Neural crest cell (in vitro differentiated cells): Measurements from ENCODE around the gene HOXB5. TPM values are rescaled to one million over a fixed set of nuclear protein-coding genes. Genes with fewer than 3 reads are reported as not detected.

Experiments
- DNase-seq: peaks from one replicate; pipeline ENCODE4 v3.0.0; 2021; ENCODE audit warnings: low read depth, mixed read lengths, low spot score
- H3K27ac Mint-ChIP-seq: one replicate; pipeline ENCODE4 v1.8.0; 2021; ENCODE audit warnings: mild to moderate bottlenecking, mixed read lengths; ENCODE audit not compliant: unreplicated experiment
- H3K27me3 Mint-ChIP-seq: 2 replicates; pipeline ENCODE4 v1.8.0; 2021; ENCODE audit warnings: low read depth, mild to moderate bottlenecking, mixed read lengths
- H3K36me3 Mint-ChIP-seq: 2 replicates; pipeline ENCODE4 v1.8.0; 2021; ENCODE audit warnings: low read depth, mild to moderate bottlenecking, mixed read lengths
- H3K4me1 Mint-ChIP-seq: 2 replicates; pipeline ENCODE4 v1.8.0; 2021; ENCODE audit warnings: mixed read lengths
- H3K4me3 Mint-ChIP-seq: one replicate; pipeline ENCODE4 v1.8.0; 2021; ENCODE audit warnings: mild to moderate bottlenecking, mixed read lengths
- H3K9me3 Mint-ChIP-seq: 2 replicates; pipeline ENCODE4 v1.8.0; 2021; ENCODE audit warnings: mixed read lengths
- CTCF ChIP-seq: fragments of 200-600 bp; sonication (generic); conservative IDR thresholded peaks from 2 replicates; pipeline ENCODE4 v1.5.0; 2021; ENCODE audit warnings: antibody characterized with exemption, mild to moderate bottlenecking
- total RNA-seq: library from RNA; stranded (reverse); gene quantifications from 2 replicates; pipeline ENCODE4 v1.2.1, GENCODE V29; 2021

Gene HOXB5
- total RNA-seq, 1 donor from 2014 or later, result 2.6 TPM

DNA sequence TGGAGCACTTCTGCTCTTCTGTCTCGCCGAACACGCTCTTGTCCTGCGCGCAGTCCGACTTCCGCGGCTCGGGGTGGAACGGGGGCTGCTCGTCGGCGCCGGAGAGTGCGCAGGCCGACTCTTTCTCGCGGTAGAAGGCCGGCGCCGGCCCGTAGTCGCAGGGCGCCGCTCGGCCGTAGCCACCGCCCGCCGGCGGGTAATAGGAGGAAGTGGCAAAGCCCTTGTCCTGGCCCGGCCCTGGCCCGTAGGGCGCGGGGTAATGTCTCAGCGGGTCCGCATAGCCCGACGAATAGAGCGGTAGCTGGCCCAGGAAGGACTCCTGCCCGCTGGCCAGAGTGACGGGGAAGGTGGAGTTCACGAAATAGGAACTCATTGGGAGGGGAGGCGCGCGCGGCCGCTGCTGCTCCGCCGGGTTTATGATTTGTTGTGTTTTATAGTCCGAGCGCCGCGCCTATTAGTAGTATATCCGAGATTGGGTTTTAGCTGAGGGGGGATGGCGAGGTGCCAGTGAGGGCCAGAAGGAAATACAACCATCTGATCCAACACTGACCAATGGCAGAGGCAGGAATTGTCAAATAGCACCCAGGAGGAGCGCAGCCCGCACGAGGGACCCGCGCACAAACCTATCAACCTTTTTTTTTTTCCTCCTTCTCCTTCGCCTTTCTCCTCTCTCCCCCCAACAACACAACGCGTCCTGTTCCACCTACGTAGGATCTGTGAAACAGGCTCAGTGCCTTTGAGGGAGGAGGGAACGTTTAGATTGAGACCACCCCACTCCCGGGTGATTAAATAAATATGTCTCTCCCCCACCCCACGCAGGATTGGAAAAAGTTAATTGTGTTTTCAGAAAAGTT, 4.4 kb upstream of the HOXB5 start:
- Mint-ChIP-seq H3K27ac (peak overlapping the region; percentile 90), H3K27me3 (peaks cover 100% of the 10 kb centered on the region), H3K9me3 (no peaks in the 10 kb centered on the region), H3K4me3 (peak overlapping the region; percentile 81), H3K36me3 (peaks cover 13% of the 10 kb centered on the region), H3K4me1 (peaks cover 12% of the 10 kb centered on the region)
- DNase-seq, result no peak
- no peak for TF ChIP-seq CTCF

DNA sequence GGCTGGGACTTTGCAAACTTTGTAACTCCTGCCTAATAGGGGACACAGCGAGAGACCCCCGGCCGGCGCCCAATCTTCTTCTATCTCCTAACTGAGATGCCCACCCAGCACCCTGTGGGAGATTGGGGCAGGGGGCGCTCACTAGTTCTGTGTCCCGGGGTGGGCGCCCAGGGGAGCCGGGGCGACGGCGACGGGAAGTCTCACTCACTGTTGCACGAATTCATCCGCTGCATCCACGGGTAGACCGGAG, 3.9 kb upstream of the HOXB5 start:
- H3K4me1 Mint-ChIP-seq, result peaks cover 16% of the 10 kb centered on the region

GRCh38 chr17:48596735-48597527, 3.4 kb upstream of the HOXB5 start:
- H3K4me3 Mint-ChIP-seq, result peak overlapping the region; percentile 81
- H3K36me3 Mint-ChIP-seq, result peaks cover 18% of the 10 kb centered on the region
- no peak for DNase-seq
- H3K9me3 Mint-ChIP-seq, result no peaks in the 10 kb centered on the region
- no peak for TF ChIP-seq CTCF
- H3K4me1 Mint-ChIP-seq, result peaks cover 16% of the 10 kb centered on the region
- peak overlapping the region; percentile 78 for H3K27ac Mint-ChIP-seq
- peaks cover 100% of the 10 kb centered on the region for H3K27me3 Mint-ChIP-seq

More for the DNA sequence above, 3.9 kb upstream of the HOXB5 start:
- H3K9me3 Mint-ChIP-seq, result no peaks in the 10 kb centered on the region
- H3K27me3 Mint-ChIP-seq, result peaks cover 100% of the 10 kb centered on the region
- H3K36me3 Mint-ChIP-seq, result peaks cover 18% of the 10 kb centered on the region
- peak overlapping the region; percentile 81 for H3K4me3 Mint-ChIP-seq
- TF ChIP-seq CTCF, result no peak
- no peak for DNase-seq
- peak overlapping the region; percentile 16 for H3K27ac Mint-ChIP-seq

- H3K4me3 Mint-ChIP-seq, result peak overlapping the region; percentile 81
- peaks cover 100% of the 10 kb centered on the region for H3K27me3 Mint-ChIP-seq
- peak overlapping the region; percentile 66 for H3K27ac Mint-ChIP-seq
- TF ChIP-seq CTCF, result no peak
- peaks cover 16% of the 10 kb centered on the region for H3K4me1 Mint-ChIP-seq
- DNase-seq, result no peak
- peaks cover 18% of the 10 kb centered on the region for H3K36me3 Mint-ChIP-seq
- H3K9me3 Mint-ChIP-seq, result no peaks in the 10 kb centered on the region
Observed at GRCh38 chr17:48596000-48596734, 2.6 kb upstream of the HOXB5 start.

DNA sequence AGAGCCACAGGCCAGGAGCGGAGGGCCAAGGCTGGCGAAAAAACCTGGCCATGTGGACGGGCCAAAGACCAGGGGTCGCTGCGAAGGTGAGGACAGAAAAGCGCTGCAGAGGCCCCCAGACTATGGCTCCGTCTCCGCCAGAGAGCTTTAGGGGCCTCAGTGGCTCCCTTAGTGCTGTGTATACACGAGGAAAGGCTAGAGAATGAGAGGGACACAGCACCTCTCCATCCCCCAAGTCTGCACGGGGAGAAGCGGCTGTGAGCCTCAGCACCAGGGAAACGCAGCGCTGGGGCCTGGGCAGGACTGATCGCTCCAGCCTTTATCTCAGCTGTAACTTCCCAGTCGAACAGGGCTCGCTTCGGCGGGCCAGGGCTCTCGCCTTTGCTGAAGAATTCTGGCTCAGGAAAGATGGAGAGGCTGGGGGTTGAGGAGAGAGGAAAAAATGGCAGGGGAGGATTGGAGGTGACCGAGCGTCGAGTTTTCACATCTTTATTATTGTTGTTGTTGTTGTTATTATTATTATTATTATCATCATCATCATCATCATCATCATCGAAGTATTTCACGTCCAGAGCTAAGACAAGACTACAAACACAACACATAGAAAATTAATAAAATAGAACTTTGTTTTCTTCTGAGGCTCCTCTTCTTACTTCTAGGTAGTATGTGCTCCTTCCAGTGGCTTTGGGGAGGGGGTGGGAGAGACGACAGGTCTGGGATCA, 1.9 kb upstream of the HOXB5 start:
- peak overlapping the region; percentile 66 for H3K27ac Mint-ChIP-seq
- peaks cover 18% of the 10 kb centered on the region for H3K36me3 Mint-ChIP-seq
- H3K4me3 Mint-ChIP-seq, result peak overlapping the region; percentile 81
- H3K9me3 Mint-ChIP-seq, result no peaks in the 10 kb centered on the region
- H3K27me3 Mint-ChIP-seq, result peaks cover 100% of the 10 kb centered on the region
- no peak for TF ChIP-seq CTCF
- no peak for DNase-seq
- H3K4me1 Mint-ChIP-seq, result peaks cover 16% of the 10 kb centered on the region
